ENCODE results near the gene KRT83.

DNA sequence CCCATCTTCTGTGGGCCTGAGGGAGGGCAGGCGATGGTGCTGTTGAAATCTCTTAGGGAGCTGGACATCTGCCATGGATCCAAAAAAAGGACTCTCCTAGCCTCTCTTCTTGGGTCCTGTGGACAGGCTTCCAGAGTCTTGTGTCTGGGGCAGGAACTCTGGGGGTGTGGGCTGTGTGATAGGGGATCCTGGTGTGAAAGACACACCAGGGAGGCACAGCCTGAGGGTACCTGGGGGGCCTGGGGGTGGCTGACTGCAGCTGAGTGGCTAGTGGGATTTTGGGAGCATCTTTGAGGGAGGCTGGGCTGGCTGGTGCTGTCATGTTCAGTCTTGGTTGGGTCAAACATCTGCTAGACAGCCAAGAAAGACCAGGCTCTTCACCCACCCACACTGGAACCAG lies 1.8 kb upstream of the KRT83 start:
- TF ChIP-seq EP300 (IDR thresholded peaks at IDR 0.05; ENCODE audit: low read depth in 2 of 2, low read length in 2 of 2) (no peak), EP300 (CRISPR knock-in tag; IDR thresholded peaks at IDR 0.05; ENCODE audit: borderline replicate concordance) (no peak), FOXM1 (CRISPR knock-in tag; IDR thresholded peaks at IDR 0.05) (no peak), POLR2AphosphoS5 (IDR thresholded peaks at IDR 0.05; ENCODE audit: low read depth, low read length) (no peak), ZIK1 (CRISPR knock-in tag; IDR thresholded peaks at IDR 0.05; ENCODE audit: borderline replicate concordance, low read depth) (no peak), YEATS2 (CRISPR knock-in tag; IDR thresholded peaks at IDR 0.05; ENCODE audit: borderline replicate concordance) (no peak)
- TF ChIP-seq, protein P1, sequence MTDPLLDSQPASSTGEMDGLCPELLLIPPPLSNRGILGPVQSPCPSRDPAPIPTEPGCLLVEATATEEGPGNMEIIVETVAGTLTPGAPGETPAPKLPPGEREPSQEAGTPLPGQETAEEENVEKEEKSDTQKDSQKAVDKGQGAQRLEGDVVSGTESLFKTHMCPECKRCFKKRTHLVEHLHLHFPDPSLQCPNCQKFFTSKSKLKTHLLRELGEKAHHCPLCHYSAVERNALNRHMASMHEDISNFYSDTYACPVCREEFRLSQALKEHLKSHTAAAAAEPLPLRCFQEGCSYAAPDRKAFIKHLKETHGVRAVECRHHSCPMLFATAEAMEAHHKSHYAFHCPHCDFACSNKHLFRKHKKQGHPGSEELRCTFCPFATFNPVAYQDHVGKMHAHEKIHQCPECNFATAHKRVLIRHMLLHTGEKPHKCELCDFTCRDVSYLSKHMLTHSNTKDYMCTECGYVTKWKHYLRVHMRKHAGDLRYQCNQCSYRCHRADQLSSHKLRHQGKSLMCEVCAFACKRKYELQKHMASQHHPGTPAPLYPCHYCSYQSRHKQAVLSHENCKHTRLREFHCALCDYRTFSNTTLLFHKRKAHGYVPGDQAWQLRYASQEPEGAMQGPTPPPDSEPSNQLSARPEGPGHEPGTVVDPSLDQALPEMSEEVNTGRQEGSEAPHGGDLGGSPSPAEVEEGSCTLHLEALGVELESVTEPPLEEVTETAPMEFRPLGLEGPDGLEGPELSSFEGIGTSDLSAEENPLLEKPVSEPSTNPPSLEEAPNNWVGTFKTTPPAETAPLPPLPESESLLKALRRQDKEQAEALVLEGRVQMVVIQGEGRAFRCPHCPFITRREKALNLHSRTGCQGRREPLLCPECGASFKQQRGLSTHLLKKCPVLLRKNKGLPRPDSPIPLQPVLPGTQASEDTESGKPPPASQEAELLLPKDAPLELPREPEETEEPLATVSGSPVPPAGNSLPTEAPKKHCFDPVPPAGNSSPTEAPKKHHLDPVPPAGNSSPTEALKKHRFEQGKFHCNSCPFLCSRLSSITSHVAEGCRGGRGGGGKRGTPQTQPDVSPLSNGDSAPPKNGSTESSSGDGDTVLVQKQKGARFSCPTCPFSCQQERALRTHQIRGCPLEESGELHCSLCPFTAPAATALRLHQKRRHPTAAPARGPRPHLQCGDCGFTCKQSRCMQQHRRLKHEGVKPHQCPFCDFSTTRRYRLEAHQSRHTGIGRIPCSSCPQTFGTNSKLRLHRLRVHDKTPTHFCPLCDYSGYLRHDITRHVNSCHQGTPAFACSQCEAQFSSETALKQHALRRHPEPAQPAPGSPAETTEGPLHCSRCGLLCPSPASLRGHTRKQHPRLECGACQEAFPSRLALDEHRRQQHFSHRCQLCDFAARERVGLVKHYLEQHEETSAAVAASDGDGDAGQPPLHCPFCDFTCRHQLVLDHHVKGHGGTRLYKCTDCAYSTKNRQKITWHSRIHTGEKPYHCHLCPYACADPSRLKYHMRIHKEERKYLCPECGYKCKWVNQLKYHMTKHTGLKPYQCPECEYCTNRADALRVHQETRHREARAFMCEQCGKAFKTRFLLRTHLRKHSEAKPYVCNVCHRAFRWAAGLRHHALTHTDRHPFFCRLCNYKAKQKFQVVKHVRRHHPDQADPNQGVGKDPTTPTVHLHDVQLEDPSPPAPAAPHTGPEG (CRISPR knock-in tag; IDR thresholded peaks at IDR 0.05) = no peak

Data from HepG2 (cell line).